GM18508 (cell line): ENCODE results near the gene CASD1.

Experiments
- ATAC-seq: cut with Tn5 transposase; IDR thresholded peaks from one replicate; pipeline ENCODE4 v1.9.1; 2021; ENCODE audit warnings: moderate number of reproducible peaks; ENCODE audit not compliant: insufficient read depth, unreplicated experiment

CASD1 gene

DNA sequence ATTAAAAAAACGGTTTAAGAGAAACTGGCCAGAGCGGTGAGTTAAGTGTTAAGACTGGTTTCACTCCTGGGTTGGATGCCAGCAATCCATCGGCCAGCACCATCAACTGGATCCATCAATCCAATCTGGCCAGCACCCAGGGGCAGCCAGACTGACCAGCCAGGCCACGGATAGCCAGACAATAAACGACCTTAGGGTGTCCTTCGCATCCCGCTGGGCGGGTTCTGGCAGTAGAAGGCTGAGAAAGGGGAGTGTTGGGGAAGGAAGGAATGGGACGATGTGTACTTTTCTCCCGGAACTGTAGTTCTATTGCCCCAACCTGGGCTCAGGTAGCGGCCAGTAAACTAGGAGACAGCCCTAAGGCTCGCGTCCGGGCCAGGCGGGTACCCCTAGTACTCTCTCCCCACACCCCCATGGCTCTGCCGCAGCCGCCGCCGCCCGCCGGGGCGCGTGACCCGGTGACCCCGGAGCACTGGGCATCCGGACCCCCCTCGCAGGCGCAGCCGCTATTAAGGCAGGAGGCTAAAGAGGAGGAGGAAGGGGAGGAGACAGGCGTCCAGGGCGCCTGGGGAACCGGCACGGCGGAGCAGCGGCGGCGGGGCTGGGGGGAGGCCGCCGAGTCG is at the start of gene CASD1:
CASD1 (plus strand) TSS at position 546 of the 623 bp plus-strand sequence. CDS start 276 bp downstream, outside the sequence.
- ATAC-seq, result peak; percentile 31

- ATAC-seq, result no peak
Measured at GRCh38 chr7:94466516-94466915, 43.1 kb upstream of the CASD1 start.

DNA sequence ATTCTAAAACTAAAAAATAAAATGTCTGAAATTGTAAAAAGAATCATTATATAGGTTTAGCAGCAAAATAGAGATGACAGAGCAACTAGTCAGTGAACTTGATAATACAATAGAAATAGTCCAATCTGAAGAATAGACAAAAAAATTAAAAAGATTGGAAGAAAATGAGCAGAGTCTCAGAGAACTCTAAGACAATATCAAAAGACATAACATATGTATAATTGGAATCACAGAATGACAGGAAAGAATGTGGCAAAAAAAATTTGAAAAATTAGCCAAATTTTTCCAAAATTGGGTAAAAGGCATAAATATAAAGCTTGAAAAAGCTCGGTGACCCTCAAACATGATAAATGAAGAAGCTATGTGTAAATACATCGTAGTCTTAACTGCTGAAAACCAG is 38.0 kb upstream of the CASD1 start:
- no peak for ATAC-seq

DNA sequence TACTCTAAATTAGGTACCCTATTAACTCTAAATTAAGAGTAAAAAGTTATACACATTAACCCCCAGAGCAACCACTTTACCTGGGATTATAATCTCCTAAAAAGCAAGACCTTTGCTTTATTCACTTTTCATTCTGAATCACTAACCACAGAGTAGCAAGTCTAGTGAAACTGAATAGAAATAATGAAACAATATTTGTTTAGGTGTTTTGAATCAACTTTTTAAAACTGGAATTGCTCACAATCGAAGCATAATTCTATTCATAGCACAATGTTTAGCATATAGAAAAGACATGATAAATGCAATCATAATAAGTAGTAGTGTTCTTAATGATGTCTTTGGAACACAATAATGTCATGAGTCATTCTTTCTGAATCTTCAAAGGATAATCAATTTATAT is 37.0 kb upstream of the CASD1 start:
- ATAC-seq, result peak; percentile 56

DNA sequence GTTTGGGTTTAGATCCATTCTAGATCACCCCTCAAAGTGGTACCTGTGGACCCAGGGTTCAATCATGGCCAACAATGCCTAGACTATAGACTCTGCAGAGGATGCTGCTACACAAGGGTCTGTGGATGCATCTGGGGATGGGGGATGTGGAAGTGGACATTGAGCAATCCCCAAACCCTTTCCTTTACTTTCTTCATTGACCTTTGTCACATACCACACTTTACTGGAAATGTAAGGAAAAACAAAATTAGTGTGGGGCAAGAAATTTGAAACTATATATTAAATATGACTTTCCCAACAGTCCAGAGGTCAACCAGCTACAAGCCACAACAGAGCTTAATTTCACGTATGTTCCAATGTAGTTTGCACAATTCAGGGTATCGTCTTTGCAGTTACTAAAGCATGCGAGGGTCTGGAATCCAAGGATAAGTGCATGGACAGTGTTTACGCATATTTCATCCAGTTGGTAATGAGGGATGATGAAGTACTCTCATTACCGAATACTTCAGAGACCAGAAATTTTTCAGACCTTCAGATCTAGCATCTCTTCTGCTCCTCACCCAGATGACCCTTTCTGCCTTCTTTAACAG is 33.3 kb upstream of the CASD1 start:
- ATAC-seq, result no peak

GRCh38 chr7:94477878-94478277 is 31.7 kb upstream of the CASD1 start:
- no peak for ATAC-seq

- ATAC-seq, result no peak
Measured at GRCh38 chr7:94478648-94479214, 30.9 kb upstream of the CASD1 start.

GRCh38 chr7:94481279-94481678 is 28.3 kb upstream of the CASD1 start:
- no peak for ATAC-seq

GRCh38 chr7:94482796-94483195 is 26.8 kb upstream of the CASD1 start:
- ATAC-seq, result no peak

- ATAC-seq, result no peak
Measured at GRCh38 chr7:94483843-94484242, 25.8 kb upstream of the CASD1 start.

GRCh38 chr7:94486216-94486615 is 23.4 kb upstream of the CASD1 start:
- no peak for ATAC-seq

GRCh38 chr7:94491410-94491809 is 18.2 kb upstream of the CASD1 start:
- no peak for ATAC-seq

- ATAC-seq, result peak; percentile 98
Measured at GRCh38 chr7:94492601-94493000, 17.0 kb upstream of the CASD1 start.

GRCh38 chr7:94497874-94498670 is 11.5 kb upstream of the CASD1 start:
- no peak for ATAC-seq

DNA sequence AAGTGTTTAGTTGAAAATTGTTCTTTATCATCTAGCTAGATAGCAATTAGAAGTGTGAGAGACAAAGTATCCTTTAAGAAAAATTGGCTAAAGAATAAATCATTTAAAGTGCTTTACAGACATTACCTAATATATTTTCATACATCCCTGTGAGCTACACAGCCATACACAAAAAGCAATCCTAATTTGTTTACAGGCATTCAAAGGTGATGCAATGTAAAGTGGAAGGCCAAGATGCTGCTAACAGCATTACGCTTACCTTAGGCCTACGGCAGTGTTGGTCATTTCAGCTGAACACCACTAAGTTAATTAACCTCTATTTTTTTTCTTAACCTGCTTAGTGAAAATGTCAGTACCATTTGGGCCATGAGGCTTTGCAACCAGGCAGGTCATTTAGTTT is 10.7 kb upstream of the CASD1 start:
- no peak for ATAC-seq

GRCh38 chr7:94507462-94507861 is 2.1 kb upstream of the CASD1 start:
- ATAC-seq, result no peak

- ATAC-seq, result no peak
Measured at GRCh38 chr7:94507962-94508361, 1.6 kb upstream of the CASD1 start.

- peak; percentile 56 for ATAC-seq
Measured at GRCh38 chr7:94509887-94510581, 425 bp downstream of the CASD1 start.

- ATAC-seq, result peak; percentile 23
Measured at GRCh38 chr7:94510582-94511496, 1.2 kb downstream of the CASD1 start.

GRCh38 chr7:94511718-94512117 is 2.1 kb downstream of the CASD1 start:
- no peak for ATAC-seq
